ENCODE measurements around the gene EOLA2. TPM values are rescaled to one million over a fixed set of nuclear protein-coding genes. Genes with fewer than 3 reads are reported as not detected.

EOLA2 gene
- polyA plus RNA-seq, 3 donors, result 10.1 to 66.6 (median 22.5) TPM

- intact Hi-C loops (cut with micrococcal nuclease), result no loop called here
- no peak overlapping the region for H3K4me2 ChIP-seq (replicated peaks; ENCODE audit: extremely low read depth, low read length, poor library complexity, severe bottlenecking)
- Mint-ChIP-seq H3K36me3 (peaks cover 54 to 64% of the 10 kb centered on the region in 2 donors), H3K27ac (no peak overlapping the region), H3K27me3 (ENCODE audit: low read depth in 3 of 3) (no peaks in the 10 kb centered on the region), H3K4me3 (no peak overlapping the region), H3K4me1 (no peaks in the 10 kb centered on the region), H3K9me3 (peaks cover 0 to 2% (median 0%) of the 10 kb centered on the region in 7 donors)
- no peak for DNase-seq
- peak; percentile 18 for TF ChIP-seq CTCF (IDR thresholded peaks at IDR 0.05)
- H3K4me3 ChIP-seq (replicated peaks in 1 of 3; ENCODE audit: low read depth in 2 of 3, low read length in 3 of 3), result no peak overlapping the region
- H3K36me3 ChIP-seq (replicated peaks in 1 of 2; ENCODE audit: control insufficient read depth in 1 of 2, insufficient read depth in 2 of 2, low read length in 2 of 2), result peaks cover 31 to 68% of the 10 kb centered on the region in 2 donors
- no peaks in the 10 kb centered on the region for H3K79me2 ChIP-seq (ENCODE audit: insufficient read depth, low read length)
- no peaks in the 10 kb centered on the region for H4K20me1 ChIP-seq (ENCODE audit: insufficient read depth, low read length)
- no peaks in the 10 kb centered on the region for H3K9me3 ChIP-seq (replicated peaks in 1 of 2; ENCODE audit: control insufficient read depth in 1 of 2, insufficient read depth in 1 of 2, low read length in 2 of 2)
- H3K27me3 ChIP-seq (ENCODE audit: control insufficient read depth in 2 of 2, insufficient read depth in 2 of 2, low read length in 2 of 2), result no peaks in the 10 kb centered on the region
- H3K4me1 ChIP-seq (ENCODE audit: control insufficient read depth in 1 of 2, insufficient read depth in 2 of 2, low read length in 2 of 2), result no peaks in the 10 kb centered on the region
- no CpG with 5 or more reads among the region's 1 CpG for WGBS (ENCODE audit: insufficient coverage)
- no peak overlapping the region for H3K9ac ChIP-seq (ENCODE audit: insufficient read depth, low read length, poor library complexity, severe bottlenecking)
- no peak overlapping the region for H2AFZ ChIP-seq (ENCODE audit: insufficient read depth, low read depth, low read length, poor library complexity, severe bottlenecking)
- no peak overlapping the region for H3K27ac ChIP-seq (ENCODE audit: low read depth in 1 of 2, low read length in 2 of 2)
These were observed 12.4 kb upstream of the EOLA2 start for GRCh38 chrX:149950681-149951080.

- Histone ChIP-seq H3K9me3 (replicated peaks in 1 of 2; ENCODE audit: control insufficient read depth in 1 of 2, insufficient read depth in 1 of 2, low read length in 2 of 2) (no peaks in the 10 kb centered on the region), H3K36me3 (replicated peaks in 1 of 2; ENCODE audit: control insufficient read depth in 1 of 2, insufficient read depth in 2 of 2, low read length in 2 of 2) (peaks cover 36 to 69% of the 10 kb centered on the region in 2 donors), H3K4me3 (replicated peaks in 1 of 3; ENCODE audit: low read depth in 2 of 3, low read length in 3 of 3) (no peak overlapping the region), H2AFZ (ENCODE audit: insufficient read depth, low read depth, low read length, poor library complexity, severe bottlenecking) (no peak overlapping the region), H3K79me2 (ENCODE audit: insufficient read depth, low read length) (no peaks in the 10 kb centered on the region), H3K4me1 (ENCODE audit: control insufficient read depth in 1 of 2, insufficient read depth in 2 of 2, low read length in 2 of 2) (no peaks in the 10 kb centered on the region), H4K20me1 (ENCODE audit: insufficient read depth, low read length) (no peaks in the 10 kb centered on the region), H3K4me2 (replicated peaks; ENCODE audit: extremely low read depth, low read length, poor library complexity, severe bottlenecking) (no peak overlapping the region), H3K9ac (ENCODE audit: insufficient read depth, low read length, poor library complexity, severe bottlenecking) (no peak overlapping the region), H3K27ac (ENCODE audit: low read depth in 1 of 2, low read length in 2 of 2) (no peak overlapping the region), H3K27me3 (ENCODE audit: control insufficient read depth in 2 of 2, insufficient read depth in 2 of 2, low read length in 2 of 2) (no peaks in the 10 kb centered on the region)
- intact Hi-C loops (cut with micrococcal nuclease), result no loop called here
- peaks cover 0 to 2% (median 0%) of the 10 kb centered on the region in 7 donors for H3K9me3 Mint-ChIP-seq
- no peak overlapping the region for H3K27ac Mint-ChIP-seq
- H3K4me3 Mint-ChIP-seq, result no peak overlapping the region
- H3K36me3 Mint-ChIP-seq, result peaks cover 56 to 68% of the 10 kb centered on the region in 2 donors
- H3K27me3 Mint-ChIP-seq (ENCODE audit: low read depth in 3 of 3), result peaks cover 0 to under 1% (median 0%) of the 10 kb centered on the region in 3 donors
- DNase-seq, result no peak
- H3K4me1 Mint-ChIP-seq, result no peaks in the 10 kb centered on the region
- WGBS (ENCODE audit: insufficient coverage), result no CpG with 5 or more reads among the region's 6 CpGs
- TF ChIP-seq CTCF (IDR thresholded peaks at IDR 0.05), result no peak
These were observed 11.6 kb upstream of the EOLA2 start for GRCh38 chrX:149949743-149950436.

Data from CD14-positive monocyte (primary cell).